GM21723 (cell line): ENCODE measurements around the gene NCKAP1.
"Not testable (repeated sequence)": the region's sequence is repeated elsewhere in the genome, so short reads cannot be mapped to it uniquely, and the experiment has no call there.

Experiments used
- ATAC-seq: cut with Tn5 transposase; IDR thresholded peaks from one replicate; pipeline ENCODE4 v1.9.1; 2021; ENCODE audit warnings: mild to moderate bottlenecking, moderate library complexity; ENCODE audit not compliant: unreplicated experiment

The NCKAP1 gene

GRCh38 chr2:183037553-183038340 lies 510 bp downstream of the NCKAP1 start:
- ATAC-seq = peak; percentile 51

- ATAC-seq = no peak
Measured at GRCh38 chr2:183037074-183037552, 1.1 kb downstream of the NCKAP1 start.

GRCh38 chr2:183035954-183036669 lies 2.1 kb downstream of the NCKAP1 start:
- ATAC-seq = peak; percentile 57

- no peak for ATAC-seq
Measured at GRCh38 chr2:183035298-183035953, 2.8 kb downstream of the NCKAP1 start.

GRCh38 chr2:183034806-183035205 lies 3.5 kb downstream of the NCKAP1 start:
- ATAC-seq = no peak

- no peak for ATAC-seq
Measured at GRCh38 chr2:183033951-183034350, 4.3 kb downstream of the NCKAP1 start.

GRCh38 chr2:183031911-183032794 lies 6.1 kb downstream of the NCKAP1 start:
- no peak for ATAC-seq

GRCh38 chr2:183029219-183029618 lies 9.0 kb downstream of the NCKAP1 start:
- no peak for ATAC-seq

- no peak for ATAC-seq
Measured at GRCh38 chr2:183028108-183028507, 10.1 kb downstream of the NCKAP1 start.

- no peak for ATAC-seq
Measured at GRCh38 chr2:183027443-183027842, 10.8 kb downstream of the NCKAP1 start.

GRCh38 chr2:183026424-183026823 lies 11.8 kb downstream of the NCKAP1 start:
- ATAC-seq = no peak

GRCh38 chr2:183025993-183026392 lies 12.3 kb downstream of the NCKAP1 start:
- no peak for ATAC-seq

GRCh38 chr2:183024339-183025095 lies 13.7 kb downstream of the NCKAP1 start:
- no peak for ATAC-seq

GRCh38 chr2:183022711-183023110 lies 15.5 kb downstream of the NCKAP1 start:
- no peak for ATAC-seq

GRCh38 chr2:183021613-183022012 lies 16.6 kb downstream of the NCKAP1 start:
- ATAC-seq = no peak

GRCh38 chr2:183019718-183020442 lies 18.4 kb downstream of the NCKAP1 start:
- ATAC-seq = no peak

GRCh38 chr2:183017845-183018244 lies 20.4 kb downstream of the NCKAP1 start:
- not testable (repeated sequence) for ATAC-seq

- ATAC-seq = no peak
Measured at GRCh38 chr2:183014005-183014404, 24.3 kb downstream of the NCKAP1 start.

GRCh38 chr2:183011743-183012142 lies 26.5 kb downstream of the NCKAP1 start:
- ATAC-seq = no peak
